ENCODE data around the gene OPALIN. TPM values are rescaled to one million over a fixed set of nuclear protein-coding genes. Genes with fewer than 3 reads are reported as not detected.

OPALIN gene
- total RNA-seq, 1 donor from 2014 or later, result not detected

- DNase-seq (ENCODE audit: low read depth), result no peak
- no peak overlapping the region for H3K4me3 ChIP-seq (ENCODE audit: low read depth, low read length)
- TF ChIP-seq CTCF (conservative IDR thresholded peaks at IDR 0.05; ENCODE audit: low read depth, low read length), result peak; percentile 94
Measured at GRCh38 chr10:96334616-96335526, 23.9 kb downstream of the OPALIN start.

- no peak for TF ChIP-seq CTCF (conservative IDR thresholded peaks at IDR 0.05; ENCODE audit: low read depth, low read length)
- DNase-seq (ENCODE audit: low read depth), result no peak
- no peak overlapping the region for H3K4me3 ChIP-seq (ENCODE audit: low read depth, low read length)
Measured at GRCh38 chr10:96333101-96333500, 25.7 kb downstream of the OPALIN start.

- no peak overlapping the region for H3K4me3 ChIP-seq (ENCODE audit: low read depth, low read length)
- TF ChIP-seq CTCF (conservative IDR thresholded peaks at IDR 0.05; ENCODE audit: low read depth, low read length), result no peak
- no peak for DNase-seq (ENCODE audit: low read depth)
Measured at GRCh38 chr10:96327462-96327861, 31.3 kb downstream of the OPALIN start.

GRCh38 chr10:96325719-96326373, 33.0 kb downstream of the OPALIN start:
- TF ChIP-seq CTCF (conservative IDR thresholded peaks at IDR 0.05; ENCODE audit: low read depth, low read length), result no peak
- DNase-seq (ENCODE audit: low read depth), result no peak

GRCh38 chr10:96324447-96324846, 34.4 kb downstream of the OPALIN start:
- TF ChIP-seq CTCF (conservative IDR thresholded peaks at IDR 0.05; ENCODE audit: low read depth, low read length), result no peak

More at GRCh38 chr10:96325719-96326373, 33.0 kb downstream of the OPALIN start:
- H3K4me3 ChIP-seq (ENCODE audit: low read depth, low read length), result no peak overlapping the region

GRCh38 chr10:96322275-96322674, 36.5 kb downstream of the OPALIN start:
- no peak for TF ChIP-seq CTCF (conservative IDR thresholded peaks at IDR 0.05; ENCODE audit: low read depth, low read length)

More at GRCh38 chr10:96324447-96324846, 34.4 kb downstream of the OPALIN start:
- no peak for DNase-seq (ENCODE audit: low read depth)
- no peak overlapping the region for H3K4me3 ChIP-seq (ENCODE audit: low read depth, low read length)

More at GRCh38 chr10:96322275-96322674, 36.5 kb downstream of the OPALIN start:
- DNase-seq (ENCODE audit: low read depth), result no peak
- H3K4me3 ChIP-seq (ENCODE audit: low read depth, low read length), result no peak overlapping the region
